ENCODE data around the gene GJB6. TPM values are rescaled to one million over a fixed set of nuclear protein-coding genes. Genes with fewer than 3 reads are reported as not detected.

The GJB6 gene
- total RNA-seq, 4 donors from 2014 or later, result not detected

GRCh38 chr13:20174656-20175405, 57.3 kb downstream of the GJB6 start:
- H3K27ac ChIP-seq, result peak overlapping the region in 2 of 4 donors; percentile 12 to 13
- peak; percentile 27 to 92 (median 79) for DNase-seq
- H3K4me1 ChIP-seq, result no peaks in the 10 kb centered on the region
- no peak overlapping the region for H3K4me3 ChIP-seq
- no peaks in the 10 kb centered on the region for H3K27me3 ChIP-seq
- H3K9me3 ChIP-seq, result no peaks in the 10 kb centered on the region
- no peaks in the 10 kb centered on the region for H3K36me3 ChIP-seq
- TF ChIP-seq POLR2A (IDR thresholded peaks at IDR 0.05) (no peak), CTCF (IDR thresholded peaks at IDR 0.05) (no peak)

- DNase-seq, result no peak
- TF ChIP-seq POLR2A (IDR thresholded peaks at IDR 0.05), result no peak
- no peak for TF ChIP-seq CTCF (IDR thresholded peaks at IDR 0.05)
- no peaks in the 10 kb centered on the region for H3K9me3 ChIP-seq
- no peaks in the 10 kb centered on the region for H3K4me1 ChIP-seq
- H3K4me3 ChIP-seq, result no peak overlapping the region
- H3K36me3 ChIP-seq, result no peaks in the 10 kb centered on the region
- no peaks in the 10 kb centered on the region for H3K27me3 ChIP-seq
- H3K27ac ChIP-seq, result no peak overlapping the region
These were observed 58.9 kb downstream of the GJB6 start for GRCh38 chr13:20173116-20173746.

Other genes starting within 250 kb of the GJB6 start
- gene GJA3, start 71.3 kb downstream of the GJB6 start, total RNA-seq, result not detected
- gene GJB2, start 39.4 kb downstream of the GJB6 start, total RNA-seq, result 10 to 100 TPM in 2 of 4 donors, 1 to 10 TPM in 2; 3.3 to 25.7 (median 14.1) TPM